Activated CD8-positive, alpha-beta memory T cell treated with anti-CD3 and anti-CD28 coated beads for 4 hours (primary cell): ENCODE measurements around the gene FXYD1.

Experiments used
- DNase-seq, 2 donors: peaks; one replicate each; pipeline ENCODE4 v3.0.0-alpha.2; 2020; ENCODE audit warnings: low read depth in 2 of 2

Gene FXYD1

GRCh38 chr19:35107545-35107944 lies 31.1 kb upstream of the FXYD1 start:
- no peak for DNase-seq

- no peak for DNase-seq
Observed at GRCh38 chr19:35108730-35109129, 29.9 kb upstream of the FXYD1 start.

- DNase-seq: no peak
Observed at GRCh38 chr19:35109395-35110112, 29.1 kb upstream of the FXYD1 start.

- no peak for DNase-seq
Observed at GRCh38 chr19:35110974-35111373, 27.6 kb upstream of the FXYD1 start.

GRCh38 chr19:35112995-35113688 lies 25.5 kb upstream of the FXYD1 start:
- DNase-seq: no peak

GRCh38 chr19:35114353-35115176 lies 24.1 kb upstream of the FXYD1 start:
- peak; percentile 25 to 47 for DNase-seq

GRCh38 chr19:35115177-35115951 lies 23.3 kb upstream of the FXYD1 start, which contains the start of gene FXYD3:
FXYD3 (plus strand) TSS chr19:35115823; CDS start chr19:35119377, 3,554 bp downstream.
- no peak for DNase-seq

GRCh38 chr19:35116072-35116801 lies 22.4 kb upstream of the FXYD1 start:
- no peak for DNase-seq

GRCh38 chr19:35117116-35117515 lies 21.5 kb upstream of the FXYD1 start:
- DNase-seq: no peak

- no peak for DNase-seq
Observed at GRCh38 chr19:35117799-35118198, 20.8 kb upstream of the FXYD1 start.

GRCh38 chr19:35118268-35119020 lies 20.2 kb upstream of the FXYD1 start:
- no peak for DNase-seq

- no peak for DNase-seq
Observed at GRCh38 chr19:35119091-35119490, 19.5 kb upstream of the FXYD1 start.

GRCh38 chr19:35119578-35120155 lies 19.0 kb upstream of the FXYD1 start:
- no peak for DNase-seq

- DNase-seq: no peak
Observed at GRCh38 chr19:35120492-35120891, 18.1 kb upstream of the FXYD1 start.

GRCh38 chr19:35120898-35121297 lies 17.7 kb upstream of the FXYD1 start:
- no peak for DNase-seq

GRCh38 chr19:35122687-35123551 lies 15.7 kb upstream of the FXYD1 start:
- DNase-seq: no peak

- DNase-seq: no peak
Observed at GRCh38 chr19:35123573-35123972, 15.1 kb upstream of the FXYD1 start.

- DNase-seq: peak; percentile 72 to 76
Observed at GRCh38 chr19:35124098-35125060, 14.2 kb upstream of the FXYD1 start.
